HepG2 (cell line): Measurements from ENCODE around the gene MICOS13. TPM values are rescaled to one million over a fixed set of nuclear protein-coding genes. Genes with fewer than 3 reads are reported as not detected.

Source experiments
- FIP1L1 ChIP-seq: fragments of 200-400 bp; formaldehyde crosslinking; IDR thresholded peaks from 2 replicates; pipeline ENCODE4 v1.6.1; 2018; ENCODE audit warnings: low read depth, mild to moderate bottlenecking, low read length, moderate library complexity, borderline replicate concordance; ENCODE audit not compliant: insufficient read depth
- HNF4A ChIP-seq: sonication (generic); formaldehyde crosslinking; IDR thresholded peaks from 2 replicates; pipeline ENCODE4 v1.4.0; 2020; ENCODE audit warnings: missing genetic modification reagents
- RELA ChIP-seq: sonication (generic); formaldehyde crosslinking; IDR thresholded peaks from 2 replicates; pipeline ENCODE4 v1.4.0; 2020; ENCODE audit warnings: missing genetic modification reagents
- ZFP36L1 ChIP-seq: sonication (generic); formaldehyde crosslinking; IDR thresholded peaks from 2 replicates; pipeline ENCODE4 v1.8.0; 2022; ENCODE audit warnings: mild to moderate bottlenecking, missing genetic modification reagents, moderate library complexity
- ZNF205 ChIP-seq: IDR thresholded peaks from 2 replicates; pipeline ENCODE4 v1.6.1; 2018; ENCODE audit warnings: missing biosample characterization, missing genetic modification reagents
- ZNF460 ChIP-seq: sonication (generic); formaldehyde crosslinking; IDR thresholded peaks from 2 replicates; pipeline ENCODE4 v1.5.1; 2020; ENCODE audit warnings: missing genetic modification reagents, mild to moderate bottlenecking, borderline replicate concordance
- ZNF615 ChIP-seq: sonication (generic); formaldehyde crosslinking; IDR thresholded peaks from 2 replicates; pipeline ENCODE4 v1.5.0; 2020; ENCODE audit warnings: mild to moderate bottlenecking, missing genetic modification reagents, borderline replicate concordance
- ZNF652 ChIP-seq: IDR thresholded peaks from 2 replicates; pipeline ENCODE4 v1.6.1; 2016; ENCODE audit warnings: low read depth, borderline replicate concordance
- ZNF678 ChIP-seq: sonication (generic); formaldehyde crosslinking; IDR thresholded peaks from 2 replicates; pipeline ENCODE4 v1.4.0; 2020; ENCODE audit warnings: mild to moderate bottlenecking, missing genetic modification reagents
- ZNF816 ChIP-seq: sonication (generic); formaldehyde crosslinking; IDR thresholded peaks from 2 replicates; pipeline ENCODE4 v1.8.0; 2022; ENCODE audit warnings: missing genetic modification reagents, mild to moderate bottlenecking, borderline replicate concordance
- polyA plus RNA-seq, 8 experiments: library from polyadenylated mRNA; depleted of rRNA in 3 of 8; stranded (reverse) in 7 of 8; unstranded in 1 of 8; fragments of >200 nt; fragmentation: Illumina TruSeq in 4 of 8; extraction: Trizol in 4 of 8; gene quantifications; 2 replicates each; pipeline versions ENCODE4 v1.2.1 to v1.2.3, GENCODE V29; 2011 to 2016; ENCODE audit warnings: low read depth in 4 of 8, missing spikeins in 1 of 8, mixed read lengths in 1 of 8; ENCODE audit not compliant: insufficient read depth in 1 of 8
- total RNA-seq, 5 experiments: library from RNA; depleted of rRNA; stranded (reverse); fragments of >200 nt; fragmentation: Illumina TruSeq; extraction: Trizol; gene quantifications; 2 replicates each; pipeline ENCODE4 v1.2.3, GENCODE V29; 2016; ENCODE audit warnings: low read depth in 1 of 5
- TF ChIP-seq, protein P1 (sequence below): IDR thresholded peaks from 2 replicates; pipeline ENCODE4 v1.6.1; 2016
- TF ChIP-seq, protein P2 (sequence below): sonication (generic); formaldehyde crosslinking; IDR thresholded peaks from 2 replicates; pipeline ENCODE4 v1.5.0; 2020; ENCODE audit warnings: mild to moderate bottlenecking, missing genetic modification reagents
- TF ChIP-seq, protein P3 (sequence below): sonication (generic); formaldehyde crosslinking; IDR thresholded peaks from 2 replicates; pipeline ENCODE4 v1.4.0; 2020; ENCODE audit warnings: missing genetic modification reagents
- TF ChIP-seq, protein P4 (sequence below): sonication (generic); formaldehyde crosslinking; IDR thresholded peaks from 2 replicates; pipeline ENCODE4 v1.8.1; 2023; ENCODE audit warnings: mild to moderate bottlenecking, missing genetic modification reagents

The MICOS13 gene
- total and polyA plus RNA-seq, 2 of the 13 experiments (the other 11 are each of a cell fraction or from before 2014, with no cell fraction given): 28.8 to 35.4 TPM

DNA sequence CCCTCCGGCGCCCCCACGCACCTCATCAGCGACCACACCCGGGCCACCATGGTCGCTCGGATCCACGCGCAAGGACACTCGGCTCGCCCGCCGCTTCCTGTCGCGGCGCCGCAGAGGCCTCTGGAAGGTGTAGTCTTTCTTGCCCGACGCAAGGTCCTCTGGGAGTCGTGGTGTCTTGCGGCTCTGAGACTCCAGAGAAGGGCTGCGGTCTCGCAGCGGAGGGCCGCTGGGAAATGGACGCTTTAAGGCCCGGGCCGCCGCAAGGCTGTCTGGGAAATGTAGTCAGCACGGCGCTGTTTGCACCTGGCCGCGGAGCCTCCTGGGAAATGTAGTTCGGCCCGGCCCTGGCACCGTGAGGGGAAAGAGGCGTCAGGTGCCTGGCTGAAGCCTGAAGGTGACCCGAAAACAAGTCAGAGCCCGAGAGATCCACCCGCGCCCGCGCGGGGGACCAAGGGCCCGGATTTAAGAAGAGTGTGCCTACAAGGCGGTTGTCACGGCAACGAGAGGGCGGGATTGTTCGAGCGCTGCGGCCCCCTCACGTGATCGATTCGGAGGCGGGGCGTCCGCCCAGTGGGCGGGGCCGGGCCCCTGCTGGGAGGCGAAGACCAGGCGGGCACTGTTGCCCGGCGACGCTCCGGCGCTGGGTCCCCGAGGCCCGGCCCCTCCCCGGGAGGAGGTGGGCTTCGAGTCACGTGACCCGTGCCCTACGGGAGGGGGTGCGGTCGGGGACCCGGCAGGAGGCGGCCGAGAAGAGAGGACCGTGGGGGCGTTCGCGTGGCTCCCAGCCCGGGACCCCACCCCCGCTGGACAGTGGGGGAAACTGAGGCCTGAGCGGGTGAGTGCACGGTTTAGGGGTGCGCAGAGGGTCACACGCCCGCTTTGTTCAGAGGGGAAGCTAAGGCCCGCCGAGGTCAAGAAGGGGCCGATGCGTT, at the start of gene MICOS13, which contains the start of gene HSD11B1L (continued):
- TF ChIP-seq, protein P1, sequence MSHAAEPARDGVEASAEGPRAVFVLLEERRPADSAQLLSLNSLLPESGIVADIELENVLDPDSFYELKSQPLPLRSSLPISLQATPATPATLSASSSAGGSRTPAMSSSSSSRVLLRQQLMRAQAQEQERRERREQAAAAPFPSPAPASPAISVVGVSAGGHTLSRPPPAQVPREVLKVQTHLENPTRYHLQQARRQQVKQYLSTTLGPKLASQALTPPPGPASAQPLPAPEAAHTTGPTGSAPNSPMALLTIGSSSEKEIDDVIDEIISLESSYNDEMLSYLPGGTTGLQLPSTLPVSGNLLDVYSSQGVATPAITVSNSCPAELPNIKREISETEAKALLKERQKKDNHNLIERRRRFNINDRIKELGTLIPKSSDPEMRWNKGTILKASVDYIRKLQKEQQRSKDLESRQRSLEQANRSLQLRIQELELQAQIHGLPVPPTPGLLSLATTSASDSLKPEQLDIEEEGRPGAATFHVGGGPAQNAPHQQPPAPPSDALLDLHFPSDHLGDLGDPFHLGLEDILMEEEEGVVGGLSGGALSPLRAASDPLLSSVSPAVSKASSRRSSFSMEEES (CRISPR knock-in tag): peak; percentile 56
- TF ChIP-seq, protein P2, sequence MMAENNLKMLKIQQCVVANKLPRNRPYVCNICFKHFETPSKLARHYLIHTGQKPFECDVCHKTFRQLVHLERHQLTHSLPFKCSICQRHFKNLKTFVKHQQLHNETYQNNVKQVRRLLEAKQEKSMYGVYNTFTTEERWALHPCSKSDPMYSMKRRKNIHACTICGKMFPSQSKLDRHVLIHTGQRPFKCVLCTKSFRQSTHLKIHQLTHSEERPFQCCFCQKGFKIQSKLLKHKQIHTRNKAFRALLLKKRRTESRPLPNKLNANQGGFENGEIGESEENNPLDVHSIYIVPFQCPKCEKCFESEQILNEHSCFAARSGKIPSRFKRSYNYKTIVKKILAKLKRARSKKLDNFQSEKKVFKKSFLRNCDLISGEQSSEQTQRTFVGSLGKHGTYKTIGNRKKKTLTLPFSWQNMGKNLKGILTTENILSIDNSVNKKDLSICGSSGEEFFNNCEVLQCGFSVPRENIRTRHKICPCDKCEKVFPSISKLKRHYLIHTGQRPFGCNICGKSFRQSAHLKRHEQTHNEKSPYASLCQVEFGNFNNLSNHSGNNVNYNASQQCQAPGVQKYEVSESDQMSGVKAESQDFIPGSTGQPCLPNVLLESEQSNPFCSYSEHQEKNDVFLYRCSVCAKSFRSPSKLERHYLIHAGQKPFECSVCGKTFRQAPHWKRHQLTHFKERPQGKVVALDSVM (CRISPR knock-in tag): no peak
- TF ChIP-seq ZNF678 (no peak), ZNF205 (CRISPR knock-in tag) (no peak), ZNF816 (CRISPR knock-in tag) (no peak), RELA (no peak), ZNF460 (no peak; the same call in 1 of the 2 replicates), ZNF615 (no peak), ZFP36L1 (CRISPR knock-in tag) (no peak), ZNF652 (no peak), FIP1L1 (no peak), HNF4A (peak; percentile 39)
- TF ChIP-seq, protein P3, sequence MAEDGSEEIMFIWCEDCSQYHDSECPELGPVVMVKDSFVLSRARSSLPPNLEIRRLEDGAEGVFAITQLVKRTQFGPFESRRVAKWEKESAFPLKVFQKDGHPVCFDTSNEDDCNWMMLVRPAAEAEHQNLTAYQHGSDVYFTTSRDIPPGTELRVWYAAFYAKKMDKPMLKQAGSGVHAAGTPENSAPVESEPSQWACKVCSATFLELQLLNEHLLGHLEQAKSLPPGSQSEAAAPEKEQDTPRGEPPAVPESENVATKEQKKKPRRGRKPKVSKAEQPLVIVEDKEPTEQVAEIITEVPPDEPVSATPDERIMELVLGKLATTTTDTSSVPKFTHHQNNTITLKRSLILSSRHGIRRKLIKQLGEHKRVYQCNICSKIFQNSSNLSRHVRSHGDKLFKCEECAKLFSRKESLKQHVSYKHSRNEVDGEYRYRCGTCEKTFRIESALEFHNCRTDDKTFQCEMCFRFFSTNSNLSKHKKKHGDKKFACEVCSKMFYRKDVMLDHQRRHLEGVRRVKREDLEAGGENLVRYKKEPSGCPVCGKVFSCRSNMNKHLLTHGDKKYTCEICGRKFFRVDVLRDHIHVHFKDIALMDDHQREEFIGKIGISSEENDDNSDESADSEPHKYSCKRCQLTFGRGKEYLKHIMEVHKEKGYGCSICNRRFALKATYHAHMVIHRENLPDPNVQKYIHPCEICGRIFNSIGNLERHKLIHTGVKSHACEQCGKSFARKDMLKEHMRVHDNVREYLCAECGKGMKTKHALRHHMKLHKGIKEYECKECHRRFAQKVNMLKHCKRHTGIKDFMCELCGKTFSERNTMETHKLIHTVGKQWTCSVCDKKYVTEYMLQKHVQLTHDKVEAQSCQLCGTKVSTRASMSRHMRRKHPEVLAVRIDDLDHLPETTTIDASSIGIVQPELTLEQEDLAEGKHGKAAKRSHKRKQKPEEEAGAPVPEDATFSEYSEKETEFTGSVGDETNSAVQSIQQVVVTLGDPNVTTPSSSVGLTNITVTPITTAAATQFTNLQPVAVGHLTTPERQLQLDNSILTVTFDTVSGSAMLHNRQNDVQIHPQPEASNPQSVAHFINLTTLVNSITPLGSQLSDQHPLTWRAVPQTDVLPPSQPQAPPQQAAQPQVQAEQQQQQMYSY (CRISPR knock-in tag): no peak
- TF ChIP-seq, protein P4, sequence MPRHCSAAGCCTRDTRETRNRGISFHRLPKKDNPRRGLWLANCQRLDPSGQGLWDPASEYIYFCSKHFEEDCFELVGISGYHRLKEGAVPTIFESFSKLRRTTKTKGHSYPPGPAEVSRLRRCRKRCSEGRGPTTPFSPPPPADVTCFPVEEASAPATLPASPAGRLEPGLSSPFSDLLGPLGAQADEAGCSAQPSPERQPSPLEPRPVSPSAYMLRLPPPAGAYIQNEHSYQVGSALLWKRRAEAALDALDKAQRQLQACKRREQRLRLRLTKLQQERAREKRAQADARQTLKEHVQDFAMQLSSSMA (CRISPR knock-in tag): no peak; the same call in none of the 2 replicates
